NCI-H2171 treated with DMSO at 0.1 percent for 48 hours (cell line): ENCODE measurements around the gene SLC5A9.
"Not testable (repeated sequence)": the region's sequence is repeated elsewhere in the genome, so short reads cannot be mapped to it uniquely, and the experiment has no call there.

Experiments used
- DNase-seq: peaks from one replicate; lab custom pipeline; 2025; lab: John Stamatoyannopoulos, UW

Gene SLC5A9

DNA sequence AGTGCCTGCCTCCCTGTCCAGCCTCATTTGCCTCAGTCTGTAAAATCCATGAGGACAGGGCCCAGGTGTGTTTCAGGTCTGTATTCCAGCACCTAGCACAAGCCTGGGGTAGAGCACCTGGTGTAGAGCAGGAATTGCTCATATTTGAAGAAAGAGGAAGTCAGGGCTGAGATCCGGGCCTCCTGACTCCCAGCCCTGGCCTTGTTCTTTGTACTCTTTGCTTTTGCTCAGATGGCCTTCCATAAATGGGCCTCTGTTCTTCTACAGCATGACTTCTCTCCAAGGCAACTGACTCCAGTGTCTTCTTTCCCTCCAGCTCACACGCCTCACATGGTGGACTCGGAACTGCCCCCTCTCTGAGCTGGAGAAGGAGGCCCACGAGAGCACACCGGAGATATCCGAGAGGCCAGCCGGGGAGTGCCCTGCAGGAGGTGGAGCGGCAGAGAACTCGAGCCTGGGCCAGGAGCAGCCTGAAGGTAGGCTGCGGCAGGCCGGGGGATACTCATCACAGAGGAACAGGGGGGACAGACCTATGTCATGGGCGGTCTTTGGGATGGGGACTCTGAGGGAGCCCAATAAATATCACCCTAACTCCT, 19.7 kb downstream of the SLC5A9 start:
- DNase-seq: no peak

DNA sequence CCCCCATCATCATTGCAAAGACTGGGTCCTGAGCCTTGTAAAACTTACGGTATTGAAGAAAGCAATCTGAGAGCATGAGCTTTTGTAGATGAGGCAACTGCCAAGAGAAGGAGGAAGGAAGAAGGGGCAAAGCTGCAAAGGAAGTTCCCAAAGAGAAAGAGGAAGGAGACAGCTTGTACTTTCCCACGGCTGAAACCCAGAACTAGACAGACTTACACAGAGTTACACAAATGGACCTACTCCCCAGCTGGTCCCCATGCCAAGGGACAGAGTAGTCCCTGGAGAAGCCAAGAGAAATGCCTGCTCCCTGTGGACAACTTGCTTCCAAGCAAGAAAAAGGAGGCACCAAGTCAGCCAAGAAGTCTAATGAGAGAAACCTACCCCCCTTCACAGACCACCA, 22.6 kb downstream of the SLC5A9 start:
- DNase-seq: no peak

DNA sequence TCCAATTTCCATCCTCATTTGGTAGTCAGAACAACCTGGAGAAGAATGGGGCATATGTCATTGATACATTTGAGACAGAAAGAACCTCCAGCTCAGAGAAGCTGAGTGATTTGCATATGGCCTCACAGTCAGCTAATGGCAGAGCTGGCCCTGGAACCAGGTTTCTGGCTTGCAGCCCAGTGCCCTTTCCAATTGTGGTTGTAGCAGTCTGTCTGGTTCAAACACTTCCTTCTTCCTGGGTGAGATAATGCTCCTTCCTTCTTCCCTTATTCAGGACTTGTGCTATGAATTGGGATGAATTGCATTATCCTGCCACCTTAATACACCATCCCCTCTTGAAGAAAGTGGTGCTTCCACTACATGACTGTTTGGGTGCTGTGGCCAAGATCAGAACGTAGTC, 24.2 kb downstream of the SLC5A9 start:
- peak; percentile 46 for DNase-seq

DNA sequence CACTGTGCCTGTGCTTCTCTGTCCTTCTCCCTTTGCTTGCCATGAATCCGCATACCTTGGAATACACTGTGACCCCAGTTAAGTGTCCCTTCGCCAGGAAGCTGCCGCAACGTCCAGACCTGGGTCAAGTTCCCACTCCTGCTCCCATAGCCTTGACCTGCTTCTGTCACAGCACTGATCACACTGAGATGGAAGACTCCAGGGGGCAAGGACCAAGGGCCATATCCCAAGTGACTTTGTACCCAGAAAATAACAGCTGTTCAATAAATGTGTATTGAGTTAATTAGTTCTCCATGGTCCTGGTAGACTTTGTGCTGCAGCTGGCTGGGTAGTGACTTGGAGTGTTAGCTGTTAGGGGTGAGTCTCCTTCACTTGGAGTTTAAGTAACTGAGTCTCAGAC, 25.8 kb downstream of the SLC5A9 start:
- DNase-seq: no peak

DNA sequence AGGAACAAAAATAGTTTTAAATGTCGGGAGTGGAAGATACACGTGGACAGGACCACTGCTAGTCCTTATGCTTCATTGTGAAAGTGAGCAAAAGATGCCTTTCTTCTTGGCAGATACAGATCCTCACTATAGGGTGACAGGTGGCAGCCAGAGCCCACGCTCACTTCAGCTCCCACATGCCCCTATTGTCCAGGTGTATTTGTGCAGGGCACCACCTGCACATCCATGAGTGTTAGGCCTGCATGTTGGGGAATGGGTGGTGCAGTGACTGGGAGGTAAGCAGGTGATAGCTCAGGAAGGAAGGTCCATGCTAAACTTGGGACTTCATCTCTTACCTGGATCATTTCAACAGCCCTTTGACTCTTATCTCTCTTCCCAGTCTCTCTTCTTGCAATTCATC, 27.4 kb downstream of the SLC5A9 start:
- peak; percentile 58 for DNase-seq

DNA sequence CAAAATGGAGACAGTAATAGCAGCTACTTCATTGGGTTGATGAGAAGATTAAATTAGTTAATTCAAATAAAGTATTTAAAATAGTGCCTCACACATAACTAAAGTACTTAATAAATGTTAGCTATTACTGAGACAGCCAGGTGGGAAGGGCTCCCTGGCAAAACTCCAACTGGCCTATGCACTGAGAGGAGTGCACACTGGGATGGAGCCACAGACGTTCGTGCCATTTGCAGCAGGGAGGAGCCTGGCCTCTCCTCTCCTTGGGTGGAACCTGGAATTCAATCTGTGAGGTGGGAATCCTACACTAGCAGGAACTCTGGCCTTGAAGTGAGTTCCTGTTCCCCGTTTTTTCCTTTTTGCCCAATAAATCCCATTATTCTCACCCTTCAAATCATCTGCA, 28.1 kb downstream of the SLC5A9 start:
- DNase-seq: peak; percentile 56

DNA sequence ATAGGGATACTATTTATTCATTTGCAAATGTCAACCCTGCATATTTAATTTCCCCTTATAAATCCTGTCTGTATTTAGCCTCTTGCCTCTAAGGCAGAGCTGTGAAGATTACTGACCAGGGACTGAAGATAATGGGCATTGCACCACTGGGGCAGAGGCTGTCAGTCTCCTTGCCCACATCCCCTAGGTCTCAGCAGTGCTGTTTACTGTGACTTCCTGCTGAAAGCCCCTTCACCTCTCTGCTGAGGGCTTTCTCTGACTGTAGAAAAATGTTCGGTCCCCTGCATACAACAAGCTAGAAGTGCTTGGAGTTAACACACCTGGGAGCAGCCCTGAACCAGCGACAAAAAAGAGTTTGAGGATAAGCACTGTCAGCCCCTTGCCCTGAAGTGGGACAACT, 28.8 kb downstream of the SLC5A9 start:
- no peak for DNase-seq

DNA sequence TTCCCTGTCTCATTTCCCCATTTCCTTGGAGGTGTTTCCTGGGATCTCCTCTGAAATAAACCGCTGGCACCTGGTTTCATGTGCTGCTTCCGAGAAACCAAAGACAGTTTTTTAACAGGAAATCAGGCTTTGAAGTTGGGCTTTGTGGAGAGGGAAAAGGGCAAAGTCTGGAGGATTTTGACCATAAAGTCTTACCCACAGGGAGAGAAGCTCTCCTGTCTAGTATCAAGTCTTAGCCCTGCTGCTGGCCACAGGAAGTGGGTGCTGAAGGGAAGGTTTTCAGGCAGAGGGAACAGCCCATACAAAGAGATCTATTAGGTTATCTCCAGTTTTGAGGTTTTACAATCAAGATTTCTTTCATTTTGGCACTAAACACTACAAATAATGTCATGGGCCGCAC, 29.3 kb downstream of the SLC5A9 start:
- no peak for DNase-seq

DNA sequence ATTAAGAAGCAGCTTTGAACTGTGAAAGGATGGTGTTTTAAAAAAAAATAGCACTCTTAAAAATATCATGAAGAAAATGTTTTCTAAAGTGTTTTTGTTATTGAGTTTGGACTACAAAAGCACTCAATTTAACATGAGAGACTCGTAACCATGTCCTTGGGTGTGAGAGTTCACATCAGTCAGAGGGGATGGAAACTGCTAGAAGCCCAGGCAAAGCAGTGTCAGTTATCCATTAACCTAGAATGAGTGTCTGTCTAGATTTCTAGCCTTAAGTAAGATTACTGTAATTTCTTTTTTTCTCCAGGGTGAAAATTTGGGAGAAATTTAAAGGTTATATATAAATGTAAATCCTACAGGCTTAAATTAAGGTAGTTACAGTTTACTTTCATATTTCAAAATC, 31.7 kb downstream of the SLC5A9 start:
- DNase-seq: no peak

DNA sequence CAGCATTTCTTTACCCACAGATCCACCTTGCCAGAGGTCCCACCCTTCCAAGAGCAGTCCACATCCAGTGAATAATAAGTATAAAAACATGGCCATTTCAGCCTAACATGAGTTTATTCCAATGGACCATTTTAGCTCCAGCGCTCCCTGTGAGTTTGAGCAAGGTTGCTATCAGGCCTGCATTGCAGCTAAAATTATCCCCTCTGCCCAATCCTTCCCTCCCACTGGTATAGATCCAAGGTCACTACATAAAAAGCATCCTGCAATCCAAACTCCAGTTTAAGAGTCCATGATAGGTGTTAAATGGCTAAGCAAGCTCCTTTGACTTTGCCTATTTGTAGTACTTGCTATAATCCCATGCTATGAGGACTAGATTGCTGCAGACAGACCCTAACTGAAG, 35.6 kb downstream of the SLC5A9 start:
- DNase-seq: no peak

DNA sequence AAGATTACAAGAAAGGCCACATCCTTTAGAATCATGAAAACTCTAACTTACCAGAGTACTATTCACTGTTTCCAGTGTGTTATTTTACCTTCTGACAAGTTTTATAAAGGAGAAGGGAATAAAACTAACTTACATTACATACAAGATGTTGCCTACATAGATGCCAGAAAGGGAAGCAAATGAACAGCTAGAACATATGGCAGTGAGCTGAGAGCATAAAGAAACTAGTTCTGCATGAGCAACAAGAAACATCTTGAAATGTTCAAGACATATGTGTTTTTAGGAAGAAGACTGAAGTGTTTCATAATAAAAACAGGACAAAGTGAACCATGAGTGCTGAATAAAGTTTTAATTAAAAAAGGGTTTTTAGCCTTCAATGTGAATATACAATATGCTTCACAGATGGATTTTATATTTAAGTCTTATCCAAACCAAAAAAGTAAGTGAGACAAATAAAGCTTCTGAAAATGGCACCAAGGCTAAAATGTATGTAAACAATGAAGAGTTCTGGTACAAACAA, 39.4 kb downstream of the SLC5A9 start:
- DNase-seq: peak; percentile 34

DNA sequence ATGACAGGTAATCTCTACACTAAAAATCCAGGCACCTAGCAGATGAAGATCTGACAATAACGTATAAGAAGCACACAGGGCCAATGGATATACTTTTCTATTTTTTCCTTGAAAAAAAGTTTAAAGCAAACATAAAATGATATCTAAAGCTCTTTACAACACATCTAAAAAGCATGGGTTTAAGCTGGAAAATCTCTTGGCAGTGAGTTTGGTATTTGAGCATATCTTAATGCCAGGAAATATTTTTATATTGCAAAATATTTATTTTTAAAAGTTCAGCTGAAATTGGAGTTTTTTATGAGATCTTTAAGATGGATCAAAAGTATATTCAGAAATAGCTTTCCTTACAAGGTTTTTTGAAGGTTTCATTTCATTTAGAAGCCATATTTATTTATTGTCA, 40.5 kb downstream of the SLC5A9 start:
- no peak for DNase-seq

DNA sequence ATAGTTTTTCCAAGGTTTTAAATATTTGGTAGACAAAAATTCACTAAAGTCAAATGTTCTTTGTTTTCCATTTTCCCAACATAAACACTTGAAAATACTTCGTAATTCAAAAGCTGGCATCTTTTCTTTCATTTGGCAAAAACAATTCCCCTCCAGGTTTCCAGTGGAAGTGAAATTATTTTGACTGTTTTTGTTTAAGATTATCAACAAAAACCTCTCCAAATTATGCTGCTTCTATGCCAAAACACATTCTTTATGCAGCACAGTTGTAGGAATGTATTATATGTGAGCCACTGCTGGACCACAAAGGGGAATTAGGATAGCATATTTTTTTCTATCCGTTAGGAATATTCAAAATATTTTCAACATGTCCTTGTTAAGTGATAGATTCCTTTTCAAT, 44.1 kb downstream of the SLC5A9 start:
- no peak for DNase-seq

DNA sequence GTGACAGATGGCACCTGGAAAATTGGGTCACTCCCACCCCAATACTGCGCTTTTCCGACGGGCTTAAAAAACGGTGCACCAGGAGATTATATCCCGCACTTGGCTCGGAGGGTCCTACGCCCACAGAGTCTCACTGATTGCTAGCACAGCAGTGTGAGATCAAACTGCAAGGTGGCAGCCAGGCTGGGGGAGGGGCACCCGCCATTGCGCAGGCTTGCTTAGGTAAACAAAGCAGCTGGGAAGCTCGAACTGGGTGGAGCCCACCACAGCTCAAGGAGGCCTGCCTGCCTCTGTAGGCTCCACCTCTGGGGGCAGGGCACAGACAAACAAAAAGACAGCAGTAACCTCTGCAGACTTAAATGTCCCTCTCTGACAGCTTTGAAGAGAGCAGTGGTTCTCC, 54.9 kb downstream of the SLC5A9 start:
- DNase-seq: not testable (repeated sequence)

DNA sequence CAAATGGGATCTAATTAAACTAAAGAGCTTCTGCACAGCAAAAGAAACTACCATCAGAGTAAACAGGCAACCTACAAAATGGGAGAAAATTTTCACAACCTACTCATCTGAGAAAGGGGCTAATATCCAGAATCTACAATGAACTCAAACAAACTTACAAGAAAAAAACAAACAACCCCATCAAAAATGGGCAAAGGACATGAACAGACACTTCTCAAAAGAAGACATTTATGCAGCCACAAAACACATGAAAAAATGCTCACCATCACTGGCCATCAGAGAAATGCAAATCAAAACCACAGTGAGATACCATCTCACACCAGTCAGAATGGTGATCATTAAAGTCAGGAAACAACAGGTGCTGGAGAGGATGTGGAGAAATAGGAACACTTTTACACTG, 59.8 kb downstream of the SLC5A9 start:
- DNase-seq: not testable (repeated sequence)

DNA sequence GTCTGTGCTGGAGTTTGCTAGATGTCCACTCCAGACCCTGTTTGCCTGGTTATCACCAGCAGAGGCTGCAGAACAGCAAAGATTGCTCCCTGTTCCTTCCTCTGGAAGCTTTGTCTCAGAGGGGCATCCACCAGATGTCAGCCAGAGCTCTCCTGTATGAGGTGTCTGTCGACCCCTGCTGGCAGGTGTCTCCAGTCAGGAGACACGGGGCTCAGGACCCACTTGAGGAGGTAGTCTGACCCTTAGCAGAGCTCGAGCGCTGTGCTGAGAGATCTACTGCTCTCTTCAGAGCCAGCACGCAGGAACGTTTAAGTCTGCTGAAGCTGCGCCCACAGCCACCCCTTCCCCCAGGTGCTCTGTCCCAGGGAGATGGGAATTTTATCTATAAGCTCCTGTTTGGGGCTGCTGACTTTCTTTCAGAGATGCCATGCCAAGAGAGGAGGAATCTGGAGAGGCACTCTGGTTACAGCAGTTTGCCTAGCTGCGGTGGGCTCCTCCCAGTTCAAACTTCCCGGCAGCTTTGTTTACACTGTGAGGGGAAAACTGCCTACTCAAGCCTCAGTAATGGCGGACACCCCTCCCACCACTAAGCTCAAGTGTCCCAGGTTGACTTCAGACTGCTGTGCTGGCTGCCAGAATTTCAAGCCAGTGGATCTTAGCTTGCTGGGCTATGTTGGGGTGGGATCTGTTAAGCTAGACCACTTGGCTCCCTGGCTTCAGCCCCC, 62.3 kb downstream of the SLC5A9 start:
- DNase-seq: peak; percentile 4

DNA sequence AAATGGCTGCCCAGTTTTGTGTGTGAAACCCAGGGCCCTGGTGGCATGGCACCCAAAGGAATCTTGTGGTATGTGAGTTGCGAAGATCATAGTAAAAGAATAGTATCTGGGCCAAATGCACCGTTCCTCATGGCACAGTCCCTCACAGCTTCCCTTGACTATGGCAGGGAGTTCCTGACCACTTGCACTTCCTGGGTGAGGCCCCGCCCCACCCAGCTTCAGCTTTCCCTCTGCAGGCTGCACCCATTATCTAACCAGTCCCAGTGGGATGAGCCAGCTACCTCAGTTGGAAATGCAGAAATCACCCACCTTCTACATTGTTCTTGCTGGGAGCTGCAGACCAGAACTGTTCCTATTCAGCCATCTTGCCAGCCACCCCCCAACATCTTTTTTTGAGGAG, 63.0 kb downstream of the SLC5A9 start:
- no peak for DNase-seq

DNA sequence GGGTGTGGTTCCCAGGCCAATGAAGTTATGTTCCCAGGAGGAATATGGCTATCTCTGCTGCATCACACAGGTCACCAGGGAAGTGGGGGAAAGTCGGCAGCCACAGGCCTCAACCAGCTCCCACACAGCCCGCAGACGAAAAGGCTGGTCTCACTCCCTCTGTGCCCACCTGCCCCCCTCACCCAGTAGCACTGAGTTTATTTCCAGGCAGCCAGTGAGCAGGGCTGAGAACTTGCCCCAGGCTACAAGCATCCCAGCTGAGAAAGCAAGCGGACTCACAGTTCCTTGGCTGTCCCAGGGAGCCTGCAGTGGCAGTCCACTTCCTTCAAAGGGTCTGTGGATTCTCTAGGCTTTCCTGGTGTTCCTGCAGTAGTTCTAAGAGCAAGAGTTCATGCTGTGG, 68.9 kb downstream of the SLC5A9 start:
- DNase-seq: no peak

DNA sequence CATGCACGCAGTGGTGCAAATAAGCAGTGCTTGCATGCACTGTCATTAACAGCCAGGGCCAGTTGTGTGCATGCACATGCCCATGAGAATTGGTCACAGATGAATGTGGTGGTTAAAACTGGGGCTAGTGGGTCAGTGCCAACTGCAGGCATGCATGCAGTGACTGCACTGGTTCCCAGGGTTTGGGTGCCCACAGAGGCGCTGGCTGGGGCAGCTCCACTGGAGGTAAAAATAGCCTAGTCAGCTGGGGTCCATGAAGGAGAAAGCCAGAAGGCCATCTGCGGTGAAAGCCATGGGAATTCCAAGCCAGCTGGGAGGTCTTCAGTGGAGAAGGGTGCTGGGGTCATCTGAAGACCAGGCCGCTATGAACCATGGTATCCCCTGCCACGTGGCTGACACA, 70.2 kb downstream of the SLC5A9 start:
- no peak for DNase-seq

DNA sequence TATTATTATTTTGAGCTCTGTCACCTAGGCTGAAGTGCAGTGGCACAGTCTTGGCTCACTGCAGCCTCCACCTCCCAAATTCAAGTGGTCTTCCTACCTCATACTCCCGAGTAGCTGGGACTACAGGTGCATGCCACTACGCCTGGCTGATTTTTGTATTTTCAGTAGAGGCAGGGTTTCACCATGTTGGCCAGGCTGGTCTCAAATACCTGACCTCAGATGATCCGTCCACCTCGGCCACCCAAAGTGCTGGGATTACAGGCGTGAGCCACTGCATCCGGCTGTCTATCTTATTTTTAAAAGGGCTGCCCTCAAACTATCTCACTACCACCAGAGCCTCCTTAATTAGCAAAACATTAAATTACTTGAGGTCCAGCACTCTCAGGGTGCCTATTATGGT, 71.6 kb downstream of the SLC5A9 start:
- DNase-seq: not testable (repeated sequence)

DNA sequence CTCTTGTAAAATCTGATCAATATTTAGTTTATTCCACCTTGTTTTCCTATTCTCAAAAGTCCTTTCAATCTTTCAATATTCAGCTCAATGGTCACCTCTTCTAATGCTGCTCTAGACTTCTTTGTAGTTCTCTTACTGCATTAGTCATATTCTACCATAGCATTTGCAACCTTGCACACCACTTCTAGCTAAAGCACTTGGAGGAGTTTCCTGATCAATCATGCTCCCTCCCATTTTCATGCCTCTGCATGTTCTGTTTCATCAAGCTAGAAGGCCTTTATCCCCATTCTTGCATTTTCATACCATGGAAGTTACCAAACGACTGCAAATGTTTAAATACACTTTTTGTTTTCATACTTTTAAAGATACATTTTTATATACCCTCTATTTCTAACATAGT, 72.1 kb downstream of the SLC5A9 start:
- no peak for DNase-seq
